GM19025 (cell line): Measurements from ENCODE around the gene DISC1.

ENCODE experiments used
- ATAC-seq: cut with Tn5 transposase; IDR thresholded peaks from one replicate; pipeline ENCODE4 v1.9.1; 2021; ENCODE audit warnings: mild to moderate bottlenecking, low read depth, moderate library complexity; ENCODE audit not compliant: unreplicated experiment

DISC1 gene

DNA sequence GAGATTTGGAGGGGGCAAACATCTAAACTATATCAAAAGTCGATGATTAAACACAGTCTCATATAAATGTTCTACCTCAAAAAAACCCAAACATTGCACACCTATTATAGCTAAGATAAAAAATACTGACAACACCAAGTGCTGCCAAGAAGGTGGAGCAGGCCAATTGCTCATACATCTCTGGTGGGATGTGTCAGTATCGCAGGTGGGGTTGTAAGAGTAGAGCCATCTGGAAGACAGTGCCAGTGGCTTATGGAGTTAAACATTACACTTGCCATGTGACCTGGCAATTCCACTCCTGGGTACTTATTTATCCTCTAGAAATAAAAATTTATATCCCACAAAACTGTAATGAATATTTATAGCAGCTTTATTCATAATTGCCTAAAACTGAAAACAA, 213.4 kb downstream of the DISC1 start:
- ATAC-seq: no peak

GRCh38 chr1:231841616-231842344, 215.2 kb downstream of the DISC1 start:
- ATAC-seq: no peak

DNA sequence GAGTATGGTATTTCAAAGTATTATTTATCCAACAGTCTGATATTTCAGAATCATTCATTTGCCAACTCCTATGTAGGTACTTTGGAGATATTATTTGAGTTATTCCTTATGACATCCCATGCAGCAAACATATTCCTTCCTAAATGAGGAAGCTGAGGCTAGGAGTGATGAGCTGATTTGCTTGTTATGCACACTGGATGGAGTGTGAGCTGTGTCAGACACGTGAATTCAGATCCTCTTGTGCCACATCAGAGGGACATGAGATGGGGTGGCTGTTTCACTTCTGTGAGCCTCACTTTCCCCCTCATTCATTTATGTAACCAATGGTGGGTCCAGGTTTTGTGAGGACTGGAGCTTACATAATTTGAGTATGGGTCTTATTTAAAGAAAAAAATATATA, 215.9 kb downstream of the DISC1 start:
- ATAC-seq: no peak

DNA sequence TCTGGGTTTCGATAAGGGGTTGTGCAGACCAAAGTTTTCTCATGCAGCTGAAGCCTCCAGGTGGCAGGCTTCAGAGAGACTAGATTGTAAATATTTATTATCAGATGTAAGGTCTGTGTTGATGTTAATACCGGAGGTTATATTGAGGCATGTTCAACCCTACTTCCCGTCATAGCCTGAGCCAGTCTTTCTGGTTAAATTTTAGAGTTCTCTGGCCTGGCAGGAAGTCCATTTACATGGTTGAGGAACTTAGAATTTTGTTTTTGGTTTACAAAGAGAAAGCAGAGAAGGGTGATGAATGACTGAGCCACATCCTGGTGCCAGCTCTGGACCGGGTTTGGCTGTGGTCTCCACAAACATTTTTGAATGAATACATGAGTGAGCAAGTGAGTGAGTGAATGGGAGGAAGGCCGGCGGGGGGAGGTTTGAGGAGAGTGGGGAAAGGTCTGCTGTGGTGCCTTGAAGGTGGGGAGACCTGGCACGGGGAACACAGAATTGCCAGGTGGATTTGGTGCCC, 218.5 kb downstream of the DISC1 start:
- ATAC-seq: no peak

DNA sequence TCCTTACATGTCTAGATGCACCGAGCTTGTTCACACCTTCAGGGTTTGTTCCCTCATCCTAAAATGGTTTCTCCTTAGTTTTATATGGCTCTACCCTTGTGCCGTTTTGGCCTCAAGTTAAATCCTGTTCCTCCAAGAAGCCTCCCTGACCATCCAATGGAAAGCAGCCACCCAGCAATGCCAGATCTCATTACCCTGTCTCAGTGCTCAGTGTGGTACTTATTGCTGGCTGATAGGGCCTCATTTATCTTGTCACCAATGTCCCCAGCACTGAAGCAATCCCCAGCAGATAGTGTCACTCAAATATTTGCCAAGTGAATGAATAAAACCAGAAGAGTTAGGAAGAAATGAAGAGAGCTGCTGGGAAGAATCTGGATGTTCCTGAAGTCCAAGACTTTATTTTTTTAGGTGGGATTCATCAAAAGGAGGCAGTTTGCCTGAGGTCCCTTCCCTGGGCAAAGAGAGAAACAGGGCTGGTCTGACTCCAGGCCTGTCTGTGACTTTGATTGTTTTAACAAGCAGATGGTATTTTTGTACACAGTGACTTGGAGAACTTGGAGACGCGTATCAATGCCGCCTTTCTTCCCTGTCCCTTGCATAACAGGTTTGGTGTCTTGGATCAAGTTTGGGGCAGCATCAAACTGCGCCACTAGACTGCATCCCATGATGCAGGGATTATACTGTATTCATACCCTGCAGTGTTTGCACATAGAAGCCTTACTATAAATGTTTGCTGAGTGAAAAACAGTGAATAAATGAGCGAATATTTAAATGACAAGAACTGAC, 221.2 kb downstream of the DISC1 start:
- ATAC-seq: no peak

- ATAC-seq: no peak
These were observed 223.4 kb downstream of the DISC1 start for GRCh38 chr1:231849981-231850380.

- no peak for ATAC-seq
These were observed 224.2 kb downstream of the DISC1 start for GRCh38 chr1:231850786-231851185.

GRCh38 chr1:231853588-231854207, 227.1 kb downstream of the DISC1 start:
- no peak for ATAC-seq

DNA sequence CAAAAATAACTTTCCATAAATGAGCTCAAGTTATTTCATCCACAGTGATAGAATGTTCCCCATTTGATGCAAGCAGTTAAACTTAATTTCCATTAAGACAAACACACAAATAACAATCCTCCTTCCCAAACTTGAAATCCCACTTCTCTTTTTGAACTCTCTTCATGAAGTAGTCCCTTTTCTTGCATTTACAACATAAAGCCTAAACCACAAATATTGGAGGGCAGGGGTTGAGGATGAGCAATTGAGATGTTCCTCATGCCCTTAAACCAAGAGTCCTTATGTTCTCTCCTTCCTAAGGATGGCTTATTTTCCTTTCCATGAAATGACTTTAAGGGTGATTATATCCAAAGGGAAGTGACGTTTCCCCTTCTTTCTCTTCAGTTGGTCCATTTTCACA, 228.8 kb downstream of the DISC1 start:
- ATAC-seq: no peak

DNA sequence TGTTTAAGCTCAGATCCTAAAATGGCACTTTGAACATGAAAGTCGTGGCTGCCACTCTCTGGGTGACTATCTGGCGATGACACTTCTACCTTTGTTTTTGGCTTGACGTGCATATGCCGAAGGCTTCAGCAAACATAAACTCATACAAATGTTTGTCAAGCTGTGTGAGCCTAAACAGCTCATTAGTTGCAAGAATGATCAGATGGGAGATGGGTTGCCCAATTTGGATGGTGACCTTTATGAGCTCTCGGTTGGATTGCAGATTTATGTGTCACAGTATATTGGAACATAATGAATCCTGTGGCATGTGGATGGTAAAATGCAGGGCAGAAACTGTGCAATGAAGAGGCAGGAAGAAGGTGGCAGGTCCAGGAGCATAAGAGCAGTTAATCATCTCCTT, 229.3 kb downstream of the DISC1 start:
- ATAC-seq: no peak

DNA sequence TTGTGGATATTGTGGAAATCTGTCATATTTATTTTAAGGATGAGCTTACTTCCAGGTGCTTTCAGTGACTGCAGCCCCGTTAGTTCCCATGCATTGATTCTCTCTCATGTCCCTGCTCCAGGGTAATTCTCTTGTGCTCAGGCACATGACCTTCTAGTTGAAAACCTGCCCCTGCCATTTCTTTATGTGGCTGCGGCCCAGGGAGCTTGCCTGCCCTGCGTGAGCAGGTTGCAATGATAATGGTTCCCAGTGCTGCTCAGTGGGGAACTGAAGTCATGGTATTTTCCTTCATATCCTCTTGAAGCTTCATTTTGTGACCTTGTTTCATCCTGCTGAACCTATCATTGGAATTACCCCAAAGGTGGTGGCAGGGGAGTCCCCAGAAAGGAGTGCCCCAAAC, 229.8 kb downstream of the DISC1 start:
- no peak for ATAC-seq

GRCh38 chr1:231856894-231857293, 230.3 kb downstream of the DISC1 start:
- ATAC-seq: no peak

GRCh38 chr1:231857609-231858135, 231.1 kb downstream of the DISC1 start:
- ATAC-seq: no peak

DNA sequence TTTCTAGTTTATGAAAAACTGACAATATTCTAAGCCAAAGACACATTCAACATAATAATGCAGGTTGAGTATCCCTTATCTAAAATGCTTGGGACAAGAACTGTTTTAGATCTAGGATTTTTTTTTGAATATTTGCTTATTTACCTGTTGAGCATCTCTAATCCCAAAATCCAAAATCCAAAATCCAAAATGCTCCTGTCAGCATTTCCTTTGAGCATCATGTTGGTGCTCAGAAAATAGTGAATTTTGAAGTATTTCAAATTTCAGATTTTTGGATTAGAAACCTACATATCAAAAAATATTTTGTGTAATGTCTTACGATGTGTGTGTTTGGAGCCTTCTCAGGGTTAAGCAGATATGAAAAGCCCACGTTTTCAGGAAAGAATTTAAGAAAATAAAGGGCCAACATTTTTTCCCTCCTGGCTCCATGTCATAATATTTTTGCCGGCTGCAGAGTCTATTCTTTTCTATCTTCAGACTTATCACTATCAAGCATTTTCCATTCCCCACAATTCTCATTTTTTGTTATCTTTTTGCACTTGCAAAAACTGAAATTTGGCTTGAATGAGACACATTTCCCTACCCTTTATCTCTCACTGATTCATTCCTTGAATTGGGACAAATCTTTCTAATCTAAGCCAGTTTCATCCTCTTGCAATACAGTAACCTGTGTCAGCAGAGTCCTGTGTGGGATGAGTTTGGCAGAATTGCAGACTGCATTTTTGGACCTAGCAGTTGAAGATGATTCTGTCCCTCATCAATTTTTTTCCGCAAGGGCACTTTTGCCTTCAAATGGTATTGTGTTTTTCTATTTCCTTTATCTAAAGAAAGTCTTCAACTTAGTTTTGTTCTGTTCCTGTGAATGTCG, 233.9 kb downstream of the DISC1 start:
- ATAC-seq: no peak

GRCh38 chr1:231861541-231862481, 235.2 kb downstream of the DISC1 start:
- ATAC-seq: no peak

DNA sequence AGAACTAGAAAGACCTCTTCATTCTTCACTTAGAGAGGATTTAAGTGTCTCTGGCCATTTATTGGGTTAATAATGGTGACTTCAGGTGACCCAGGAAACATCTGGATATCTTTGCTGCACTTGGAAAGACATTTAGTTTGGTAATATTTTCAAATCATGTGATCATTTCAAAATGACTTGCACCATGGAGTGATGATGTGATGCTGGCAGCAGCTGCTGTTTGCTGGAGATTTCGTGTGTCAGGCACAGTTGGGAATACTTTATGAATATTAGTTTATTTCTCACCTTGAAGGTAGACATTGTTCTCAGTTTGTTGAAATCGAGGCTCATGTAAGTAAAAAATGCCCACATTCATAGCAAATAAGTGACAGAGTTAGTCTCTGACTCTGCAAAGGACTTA, 236.0 kb downstream of the DISC1 start:
- no peak for ATAC-seq

DNA sequence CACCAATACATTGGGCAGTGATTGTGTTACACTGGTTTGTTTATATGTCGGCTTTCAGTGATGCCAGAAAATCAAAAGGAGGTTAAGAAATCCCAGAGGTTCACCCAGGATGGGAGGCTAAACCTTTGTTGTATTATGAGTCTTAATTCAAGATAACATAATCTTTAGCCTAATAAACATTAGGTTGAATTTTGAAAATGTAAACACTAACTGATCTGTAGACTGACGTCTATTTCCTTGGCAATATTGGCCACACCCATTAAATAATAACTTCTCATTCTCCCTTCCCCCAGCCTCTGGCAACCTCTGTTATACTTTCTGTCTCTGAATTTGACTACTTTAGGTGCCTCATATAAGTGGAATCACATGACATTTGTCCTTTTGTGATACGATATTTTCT, 238.7 kb downstream of the DISC1 start:
- no peak for ATAC-seq

DNA sequence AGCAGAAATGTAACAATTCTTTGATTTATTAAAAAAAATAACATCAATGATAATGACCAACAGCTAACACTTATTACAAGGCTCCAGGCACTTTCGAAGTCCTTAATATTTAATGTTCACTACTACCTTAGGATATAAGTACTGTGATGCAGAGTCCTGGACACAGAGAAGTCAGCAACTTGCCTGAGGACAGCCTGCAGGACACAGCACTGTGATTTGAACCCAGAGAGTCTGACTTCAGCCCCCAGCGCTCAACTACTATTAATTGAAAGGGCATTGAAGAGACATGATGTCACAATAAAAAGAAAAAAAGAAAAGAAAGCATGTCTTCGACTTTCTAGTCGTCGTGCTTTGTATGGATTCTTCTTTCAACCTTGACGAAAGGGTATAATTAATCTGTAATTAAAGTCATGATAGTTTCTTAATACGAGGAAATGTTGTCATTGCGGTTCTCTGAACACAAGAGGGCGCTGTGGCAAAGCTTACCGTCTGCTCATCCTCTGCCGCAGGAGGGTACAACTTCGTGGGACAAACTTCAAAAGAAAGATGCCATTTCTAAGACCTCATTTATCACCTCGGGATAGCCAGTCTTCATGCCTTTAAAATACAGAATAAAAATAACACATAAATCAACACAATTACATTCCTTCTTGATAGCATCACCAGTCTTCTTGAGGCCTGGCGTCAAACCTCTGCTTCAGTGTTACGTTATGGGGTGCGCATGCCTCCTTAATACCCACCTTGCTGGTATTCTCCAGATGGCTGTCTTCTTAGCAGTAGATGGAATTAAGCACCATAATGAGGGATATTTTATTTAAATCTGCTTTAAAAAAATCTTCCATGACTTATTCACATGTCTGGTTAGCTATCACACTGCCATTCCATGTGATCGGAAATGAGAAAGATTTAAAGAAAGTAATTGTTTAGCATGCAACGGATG, 240.1 kb downstream of the DISC1 start:
- ATAC-seq: no peak
